ENCODE results near the gene MRGPRF. TPM values are rescaled to one million over a fixed set of nuclear protein-coding genes. Genes with fewer than 3 reads are reported as not detected.

MRGPRF gene
- total RNA-seq, 1 donor from 2014 or later = 209 TPM

GRCh38 chr11:69040581-69041260 is 27.7 kb upstream of the MRGPRF start:
- no peak for TF ChIP-seq CTCF (IDR thresholded peaks at IDR 0.05)
- Histone ChIP-seq H3K9me3 (no peaks in the 10 kb centered on the region), H3K36me3 (no peaks in the 10 kb centered on the region), H3K27ac (no peak overlapping the region), H3K27me3 (no peaks in the 10 kb centered on the region), H3K4me3 (no peak overlapping the region), H3K4me1 (peaks cover 3 to 5% of the 10 kb centered on the region in 2 donors)
- no peak for DNase-seq (ENCODE audit: low spot score in 2 of 2)
- intact Hi-C loops (cut with DNase I) = no loop called here

- no peaks in the 10 kb centered on the region for H3K9me3 ChIP-seq
- no peak for DNase-seq (ENCODE audit: low spot score in 2 of 2)
- H3K27me3 ChIP-seq = no peaks in the 10 kb centered on the region
- intact Hi-C loops (cut with DNase I) = no loop called here
- no peak overlapping the region for H3K27ac ChIP-seq
- no peaks in the 10 kb centered on the region for H3K36me3 ChIP-seq
- H3K4me3 ChIP-seq = no peak overlapping the region
- peaks cover 3 to 11% of the 10 kb centered on the region in 2 donors for H3K4me1 ChIP-seq
- TF ChIP-seq CTCF (IDR thresholded peaks at IDR 0.05) = no peak
Observed at GRCh38 chr11:69040051-69040450, 27.0 kb upstream of the MRGPRF start.

GRCh38 chr11:69039501-69039900 is 26.5 kb upstream of the MRGPRF start:
- Histone ChIP-seq H3K9me3 (no peaks in the 10 kb centered on the region), H3K36me3 (no peaks in the 10 kb centered on the region), H3K27ac (no peak overlapping the region), H3K27me3 (no peaks in the 10 kb centered on the region), H3K4me1 (peaks cover 3 to 11% of the 10 kb centered on the region in 2 donors), H3K4me3 (no peak overlapping the region)
- TF ChIP-seq CTCF (IDR thresholded peaks at IDR 0.05) = no peak
- DNase-seq (ENCODE audit: low spot score in 2 of 2) = no peak
- intact Hi-C loops (cut with DNase I) = no loop called here

GRCh38 chr11:69037544-69037943 is 24.5 kb upstream of the MRGPRF start:
- Histone ChIP-seq H3K27me3 (no peaks in the 10 kb centered on the region), H3K36me3 (no peaks in the 10 kb centered on the region), H3K9me3 (no peaks in the 10 kb centered on the region), H3K27ac (no peak overlapping the region), H3K4me3 (no peak overlapping the region), H3K4me1 (peaks cover 3 to 11% of the 10 kb centered on the region in 2 donors)
- intact Hi-C loops (cut with DNase I) = no loop called here
- no peak for DNase-seq (ENCODE audit: low spot score in 2 of 2)
- TF ChIP-seq CTCF (IDR thresholded peaks at IDR 0.05) = no peak

- Histone ChIP-seq H3K27me3 (no peaks in the 10 kb centered on the region), H3K36me3 (no peaks in the 10 kb centered on the region), H3K4me1 (peaks cover 3 to 11% of the 10 kb centered on the region in 2 donors), H3K4me3 (no peak overlapping the region), H3K27ac (no peak overlapping the region), H3K9me3 (no peaks in the 10 kb centered on the region)
- intact Hi-C loops (cut with DNase I) = no loop called here
- TF ChIP-seq CTCF (IDR thresholded peaks at IDR 0.05) = no peak
- DNase-seq (ENCODE audit: low spot score in 2 of 2) = no peak
Observed at GRCh38 chr11:69037074-69037473, 24.0 kb upstream of the MRGPRF start.

- Histone ChIP-seq H3K9me3 (no peaks in the 10 kb centered on the region), H3K27ac (peak overlapping the region; percentile 79), H3K4me3 (no peak overlapping the region), H3K4me1 (peaks cover 3 to 11% of the 10 kb centered on the region in 2 donors), H3K36me3 (no peaks in the 10 kb centered on the region), H3K27me3 (no peaks in the 10 kb centered on the region)
- DNase-seq (ENCODE audit: low spot score in 2 of 2) = no peak
- intact Hi-C loops (cut with DNase I) = no loop called here
- no peak for TF ChIP-seq CTCF (IDR thresholded peaks at IDR 0.05)
Observed at GRCh38 chr11:69035946-69036340, 22.9 kb upstream of the MRGPRF start.

All from ascending aorta (tissue), 2 donors.